Activated CD8-positive, alpha-beta memory T cell treated with anti-CD3 and anti-CD28 coated beads for 1 hour (primary cell): ENCODE results near the gene HIP1.
A peak's percentile ranks its signal among the peaks of the same experiment; 100 is the strongest.
"Not testable (repeated sequence)": the region's sequence is repeated elsewhere in the genome, so short reads cannot be mapped to it uniquely, and the experiment has no call there.

Experiments used
- DNase-seq, 2 donors: peaks; one replicate each; pipeline ENCODE4 v3.0.0-alpha.2; 2020; ENCODE audit warnings: low read depth in 1 of 2; ENCODE audit errors: extremely low read depth in 1 of 2

HIP1 gene

DNA sequence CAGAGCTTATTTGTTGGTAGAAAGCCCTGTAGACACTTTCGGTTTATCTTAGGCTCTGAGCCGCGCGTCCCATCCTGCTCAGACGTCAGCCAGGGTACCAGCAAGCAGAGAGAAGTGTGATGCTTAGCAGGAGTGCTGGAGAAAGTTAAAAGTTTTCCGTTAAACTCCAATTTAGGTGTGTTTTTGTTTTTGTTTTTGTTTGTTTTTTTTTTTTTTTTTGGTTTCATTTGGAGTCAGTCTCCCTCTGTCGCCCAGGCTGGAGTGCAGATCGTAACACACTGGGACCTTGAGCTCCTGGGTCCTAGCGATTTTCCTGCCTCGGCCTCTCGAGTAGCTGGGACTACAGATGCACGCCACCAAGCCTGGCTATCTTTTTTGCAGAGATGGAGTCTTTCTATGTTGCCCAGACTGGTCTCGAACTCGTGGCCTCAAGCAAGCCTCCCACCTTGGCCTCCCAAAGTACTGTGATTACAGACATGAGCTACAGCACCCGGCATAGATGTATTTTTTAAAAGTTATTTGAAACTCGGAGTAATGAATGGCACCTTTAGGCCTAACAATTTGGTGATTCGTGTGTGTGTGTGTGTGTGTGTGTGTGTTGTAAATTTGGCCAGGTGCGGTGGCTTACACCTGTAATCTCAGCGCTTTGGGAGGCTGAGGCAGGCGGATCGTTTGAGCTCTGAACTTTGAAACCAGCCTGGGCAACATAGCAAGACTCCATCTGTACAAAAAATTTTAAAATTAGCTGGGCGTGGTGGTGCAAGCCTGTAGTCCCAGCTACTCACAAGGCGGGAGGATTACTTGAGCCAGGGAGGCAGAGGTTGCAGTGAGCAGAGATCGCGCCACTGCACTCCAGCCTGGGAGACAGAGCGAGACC is 1.3 kb upstream of the HIP1 start:
- no peak for DNase-seq

DNA sequence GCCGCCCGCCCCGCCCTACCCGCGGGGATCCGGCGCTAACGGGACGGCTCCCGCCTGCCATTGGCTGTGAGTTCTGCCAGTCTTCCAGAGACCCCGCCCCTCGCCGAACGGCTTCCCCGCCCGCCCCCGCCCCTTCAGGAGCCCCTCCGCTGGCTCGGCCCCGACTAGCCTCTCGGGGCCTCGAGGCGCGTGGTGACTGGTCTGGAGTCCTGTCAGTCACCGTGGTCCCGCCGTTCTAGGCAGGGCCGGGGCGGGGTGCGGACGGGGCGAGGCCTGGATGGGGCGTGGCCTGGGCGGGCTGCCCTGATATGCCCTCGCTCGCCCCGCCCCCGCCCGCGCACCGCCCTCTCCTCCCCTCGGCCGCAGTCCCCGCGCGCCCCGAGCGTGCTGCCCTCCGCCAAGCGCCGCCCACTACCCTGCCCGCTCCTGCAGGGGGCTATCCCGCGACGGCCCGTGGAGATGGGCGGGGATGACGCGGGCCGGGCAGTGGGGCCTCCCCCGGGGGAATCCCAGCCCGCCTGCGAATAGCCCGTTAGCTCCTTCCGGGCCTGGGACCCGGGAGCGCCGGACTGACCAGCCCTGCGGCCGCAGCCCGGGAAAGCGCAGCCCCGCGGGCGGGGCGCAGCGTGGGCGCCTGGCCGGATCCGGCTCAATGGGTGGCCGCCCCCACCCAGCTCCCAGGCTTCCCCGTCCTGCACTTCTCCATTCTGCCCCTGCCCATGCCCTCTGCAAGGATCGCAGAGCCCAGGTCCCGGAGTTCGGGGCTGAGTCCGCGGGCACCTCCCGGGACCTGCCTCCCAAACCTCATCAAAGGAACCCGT is 444 bp upstream of the HIP1 start:
- peak; percentile 97 to 99 for DNase-seq

DNA sequence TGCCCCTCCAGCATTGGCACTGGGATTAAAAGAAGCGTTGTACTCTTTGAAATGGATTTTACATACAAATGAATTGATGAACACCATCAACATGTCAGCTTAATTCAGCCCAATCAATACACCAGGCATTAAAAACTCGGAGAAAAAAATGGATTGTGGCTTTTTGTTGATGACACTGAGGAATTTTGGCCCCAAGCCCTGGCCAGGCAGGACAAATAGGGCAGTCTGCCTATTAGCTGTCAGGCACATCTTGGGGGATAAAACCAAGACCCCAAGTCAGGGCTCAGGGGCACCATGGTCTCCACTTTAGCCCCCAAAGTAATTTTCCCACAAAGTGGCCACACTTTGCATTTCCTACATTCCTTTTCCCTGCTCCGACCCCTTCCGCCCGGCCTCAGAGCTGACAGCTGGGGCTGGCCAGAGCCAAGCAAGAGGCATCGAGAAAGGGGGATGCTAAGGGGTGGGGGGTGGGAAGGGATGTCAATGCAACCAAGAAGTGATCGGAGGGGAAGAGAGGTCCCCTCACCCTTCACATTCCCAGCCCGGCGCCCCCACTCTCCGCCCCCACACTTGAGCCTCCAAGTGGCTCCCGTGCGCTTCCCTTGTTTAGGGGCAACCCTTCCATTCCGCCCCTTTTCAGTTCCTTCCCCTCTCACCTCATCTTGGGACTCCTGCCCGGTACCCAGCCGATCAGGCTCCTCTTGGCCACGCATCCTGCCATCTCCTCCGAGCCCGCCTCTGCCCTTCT is 711 bp downstream of the HIP1 start:
- DNase-seq, result no peak

DNA sequence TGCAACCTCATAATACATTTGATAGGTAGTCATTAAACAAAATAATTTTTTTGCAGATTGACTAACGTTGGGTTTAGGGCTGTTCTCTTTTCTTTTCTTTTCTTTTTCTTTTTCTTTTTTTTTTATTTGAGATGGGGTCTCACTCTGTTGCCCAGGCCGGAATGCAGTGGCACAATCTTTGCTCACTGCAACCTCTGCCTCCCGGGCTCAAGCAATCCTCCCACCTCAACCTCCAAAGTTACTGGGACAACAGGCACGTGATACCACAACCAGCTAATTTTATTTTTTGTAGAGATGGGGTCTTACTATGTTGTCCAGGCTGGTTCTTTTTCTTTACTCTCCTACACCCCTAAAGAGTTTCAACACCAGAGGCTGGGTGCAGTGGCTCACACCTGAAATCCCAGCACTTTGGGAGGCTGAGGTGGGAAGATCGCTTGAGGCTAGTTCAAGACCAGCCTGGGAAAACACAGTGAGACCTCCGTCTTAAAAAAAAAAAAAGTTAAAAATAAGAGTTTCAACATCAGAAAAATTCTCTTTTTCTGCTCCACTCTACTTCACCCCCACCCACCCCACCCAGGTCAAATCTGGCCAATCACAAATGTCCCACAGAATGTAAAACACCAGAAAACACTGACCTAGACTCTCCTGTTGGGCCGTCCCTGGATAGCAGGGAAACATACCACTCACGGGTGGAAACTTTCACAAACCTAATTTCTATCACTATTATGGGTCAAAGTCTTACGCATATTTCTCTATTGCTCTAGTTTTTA is 3.0 kb downstream of the HIP1 start:
- no peak for DNase-seq

DNA sequence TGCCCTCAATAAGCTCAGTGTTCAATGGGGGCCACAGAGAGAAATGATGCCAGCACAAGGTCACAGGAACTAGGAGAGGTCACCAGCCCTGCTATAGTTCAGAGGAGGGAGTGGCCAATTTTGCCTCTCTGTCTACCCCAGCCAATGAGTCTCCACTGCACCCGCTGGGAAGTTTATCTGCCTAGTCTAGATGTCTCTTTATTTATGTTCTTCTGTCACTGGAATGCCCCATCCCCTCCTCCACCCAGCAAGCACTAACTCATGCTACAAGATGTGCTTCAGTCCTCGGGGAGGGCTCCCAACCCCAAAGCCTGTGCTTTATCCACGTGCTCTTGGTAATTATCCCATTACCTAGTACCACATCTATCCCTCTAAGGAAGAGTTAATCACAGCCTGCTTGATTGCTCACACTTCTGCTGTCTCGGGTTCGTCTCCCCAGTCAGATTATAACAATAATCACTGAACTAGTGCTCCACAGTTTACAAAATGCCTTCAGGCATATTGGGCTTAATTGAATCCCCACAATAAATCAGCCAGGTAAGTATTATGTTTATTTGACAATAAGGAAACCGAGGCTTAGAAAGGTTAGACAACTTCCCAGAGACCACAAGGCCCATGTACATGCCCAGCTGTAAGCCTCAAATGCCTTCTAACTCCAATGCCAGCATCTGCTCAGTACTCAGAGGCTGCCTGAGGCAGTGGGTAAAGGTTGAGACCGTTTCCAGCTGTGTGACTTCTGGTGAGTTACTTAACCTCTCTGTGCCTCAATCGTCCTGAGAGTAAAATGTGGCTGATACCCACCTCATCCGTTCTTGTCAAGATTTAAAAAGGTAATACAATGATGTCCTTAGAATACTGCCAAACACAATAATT is 3.9 kb downstream of the HIP1 start:
- no peak for DNase-seq

DNA sequence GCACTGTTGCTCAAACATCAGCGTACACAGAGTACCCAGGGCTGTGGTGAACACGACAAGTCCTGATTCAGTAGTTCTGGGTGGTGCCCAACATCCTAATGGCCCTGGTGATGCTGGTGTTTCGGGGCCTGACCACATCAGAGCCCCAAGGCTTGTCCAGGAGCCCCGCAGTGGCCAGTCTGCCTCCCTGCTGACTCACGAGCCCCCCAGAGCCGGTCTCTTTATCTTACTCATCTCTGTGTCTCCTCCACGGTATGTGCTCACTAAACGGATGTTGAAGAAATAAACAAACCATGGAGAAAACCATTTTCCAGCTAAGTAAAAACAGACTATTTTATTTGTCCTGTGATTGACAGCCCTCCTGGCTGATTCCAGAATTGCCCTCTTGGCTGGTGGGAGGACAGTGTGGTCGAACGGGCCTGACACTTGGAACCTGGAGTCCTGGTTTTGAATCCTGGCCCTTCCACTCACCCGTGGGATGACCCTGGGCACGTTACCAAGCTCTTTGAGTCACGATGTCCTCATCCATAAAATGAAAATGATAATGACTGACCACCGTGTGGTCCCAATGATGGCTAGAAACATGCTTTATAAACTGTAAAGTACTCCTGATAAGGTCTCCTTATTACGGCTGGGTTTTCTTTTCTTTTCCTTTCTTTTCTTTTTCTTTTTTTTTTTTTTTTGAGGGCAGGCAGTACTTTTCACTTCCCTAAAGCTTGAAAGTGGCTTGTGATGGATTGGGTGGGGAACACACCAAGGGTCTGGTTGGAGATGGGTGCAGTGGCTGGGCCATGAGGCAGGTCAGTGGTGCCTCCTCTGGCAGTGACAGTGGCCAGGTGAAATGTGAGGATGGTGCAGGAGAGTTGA is 5.7 kb downstream of the HIP1 start:
- no peak for DNase-seq

DNA sequence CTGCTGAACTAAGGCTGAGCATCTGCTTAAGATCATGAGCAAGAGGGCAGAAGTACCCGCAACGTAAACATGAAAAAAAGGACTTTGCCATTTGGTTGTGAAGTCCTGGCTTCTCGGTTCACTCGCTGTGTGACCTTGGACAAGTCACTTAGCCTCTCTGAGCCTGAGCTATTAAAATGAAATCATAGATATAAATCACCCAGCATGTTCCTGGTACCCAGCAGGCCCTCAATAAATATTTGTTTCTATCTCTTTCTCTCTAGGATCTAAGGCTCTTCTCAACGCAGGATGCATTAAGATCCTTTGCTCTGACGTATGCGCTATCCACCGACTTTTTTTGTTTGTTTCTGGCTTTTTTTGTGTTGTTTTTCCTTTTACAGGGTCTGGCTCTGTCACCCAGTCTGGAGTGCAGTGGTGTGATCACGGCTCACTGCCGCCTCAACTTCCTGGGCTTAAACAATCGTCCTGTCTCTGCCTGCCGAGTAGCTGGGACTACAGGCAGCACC is 6.7 kb downstream of the HIP1 start:
- no peak for DNase-seq

DNA sequence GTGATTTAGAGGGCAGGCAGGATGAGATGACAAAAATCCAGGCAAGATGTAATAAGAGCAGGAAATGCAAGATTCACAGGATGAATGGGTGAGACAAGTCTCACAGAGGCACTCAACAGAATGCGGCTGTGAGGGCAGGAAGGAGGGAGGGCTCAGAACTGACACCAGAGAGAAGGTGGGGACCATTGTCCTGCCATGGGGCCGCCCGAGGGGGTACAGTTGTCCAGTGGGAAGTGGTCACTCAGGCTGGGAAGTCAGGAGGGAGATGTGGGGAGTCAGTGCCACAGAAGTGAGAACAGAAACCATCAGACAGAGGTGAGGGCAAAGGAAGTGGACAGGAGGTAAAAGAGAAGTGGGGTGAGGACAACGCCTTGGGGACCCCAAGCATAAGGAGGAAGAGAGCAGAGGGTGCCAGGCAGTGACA is 8.9 kb downstream of the HIP1 start:
- no peak for DNase-seq

DNA sequence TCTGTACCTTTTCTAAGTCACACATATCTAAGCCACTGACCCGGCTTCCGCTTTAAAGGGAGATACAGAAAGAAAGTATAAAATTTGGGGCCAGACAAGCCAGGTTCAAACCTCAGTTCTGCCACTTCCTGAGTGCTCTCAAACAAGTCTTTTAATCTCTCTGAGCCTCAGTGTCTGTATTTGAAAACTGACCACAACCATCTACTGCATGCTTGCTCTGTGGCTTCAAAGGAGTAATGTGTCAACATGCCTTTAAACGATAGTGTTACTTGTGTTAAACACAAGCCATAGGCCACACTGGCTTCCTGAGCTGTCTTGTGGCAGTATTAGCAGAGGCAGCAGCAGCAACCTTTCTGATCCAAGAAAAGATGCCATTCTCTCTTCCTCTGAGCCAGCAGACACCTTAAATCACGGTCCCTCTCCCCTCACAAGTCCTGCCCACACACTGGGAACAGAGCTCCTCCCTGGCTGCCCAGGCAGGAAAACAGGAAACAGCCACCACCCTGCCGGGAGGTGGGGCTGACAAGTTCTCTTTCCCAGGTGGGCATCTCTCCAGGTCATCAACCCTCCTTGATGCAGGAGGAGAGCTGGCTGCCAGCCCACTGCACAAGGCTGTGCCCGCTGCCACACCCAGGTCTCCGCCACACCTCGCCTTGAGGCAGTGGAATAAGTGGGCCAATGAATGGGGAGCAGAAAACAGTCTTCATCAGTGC is 10.7 kb downstream of the HIP1 start:
- DNase-seq, result no peak

DNA sequence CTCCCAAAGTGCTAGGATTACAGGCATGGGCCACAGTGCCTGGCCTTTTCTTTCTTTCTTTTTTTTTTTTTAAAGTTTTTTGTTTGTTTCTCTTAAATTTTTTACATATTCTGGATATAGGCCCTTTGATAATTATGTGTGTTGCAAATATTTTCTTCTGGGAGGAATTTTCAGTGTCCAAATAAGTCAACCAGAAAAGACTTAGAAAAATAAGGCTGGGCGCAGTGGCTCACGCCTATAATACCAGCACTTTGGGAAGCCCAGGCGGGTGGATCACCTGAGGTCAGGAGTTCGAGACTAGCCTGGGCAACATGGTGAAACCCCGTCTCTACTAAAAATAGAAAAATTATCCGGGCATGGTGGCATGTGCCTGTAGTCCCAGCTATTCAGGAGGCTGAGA is 11.4 kb downstream of the HIP1 start:
- not testable (repeated sequence) for DNase-seq

DNA sequence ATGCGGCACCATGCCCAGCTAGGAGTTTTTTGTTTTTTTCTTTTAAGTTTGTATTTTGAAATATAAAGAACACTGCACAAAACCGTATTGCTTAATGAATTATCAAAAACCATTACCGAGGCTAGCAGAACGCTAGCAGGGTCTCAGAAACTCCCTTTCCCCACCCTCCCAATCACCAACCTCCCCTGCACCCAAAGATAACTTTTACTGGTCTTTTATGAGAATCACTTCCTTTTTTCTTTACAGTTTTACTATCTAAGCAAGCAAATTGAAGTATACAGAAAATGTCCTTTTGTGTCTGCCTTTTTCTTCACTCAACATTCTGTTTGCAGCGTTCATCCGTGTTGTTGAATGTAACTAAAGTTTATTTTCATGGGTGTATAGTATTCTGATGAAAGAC is 13.4 kb downstream of the HIP1 start:
- no peak for DNase-seq

DNA sequence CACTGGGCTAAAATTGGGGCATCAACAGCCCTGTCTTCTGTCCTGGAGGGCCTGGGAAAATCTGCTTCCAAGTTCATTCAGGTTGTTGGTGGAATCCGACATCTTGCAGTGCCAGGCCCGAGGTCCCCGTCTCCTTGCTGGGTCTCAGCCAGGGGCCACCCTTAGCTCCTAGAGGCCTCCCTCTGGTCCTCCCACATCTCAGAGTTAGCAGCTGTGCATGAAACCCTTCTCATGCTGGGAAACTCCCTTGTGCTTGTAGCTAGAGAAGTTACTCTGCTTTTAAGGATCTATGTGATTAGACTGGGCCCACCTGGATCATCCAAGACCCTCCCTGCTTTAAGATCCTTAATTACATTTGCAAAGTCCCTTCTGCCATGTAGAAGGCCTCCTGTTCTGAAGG is 15.3 kb downstream of the HIP1 start:
- no peak for DNase-seq

DNA sequence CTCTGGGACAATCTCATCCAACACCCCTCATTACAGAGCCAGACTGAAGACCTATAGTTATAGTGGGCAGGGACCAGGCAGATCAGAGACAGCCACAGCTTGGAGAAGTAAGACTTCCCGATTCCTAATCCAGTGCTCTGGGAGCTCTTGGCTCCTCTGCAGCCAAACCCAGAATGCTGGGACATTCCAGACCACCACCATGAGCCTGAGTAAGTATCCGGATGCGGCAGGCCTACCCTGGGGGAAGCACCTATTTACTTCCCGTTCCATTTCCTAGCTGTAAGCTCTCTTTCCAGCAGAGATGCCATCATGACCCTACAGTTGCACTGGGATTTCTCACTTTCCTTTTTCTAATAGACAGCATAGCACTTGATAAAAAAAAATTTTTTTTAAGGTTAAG is 16.4 kb downstream of the HIP1 start:
- no peak for DNase-seq

DNA sequence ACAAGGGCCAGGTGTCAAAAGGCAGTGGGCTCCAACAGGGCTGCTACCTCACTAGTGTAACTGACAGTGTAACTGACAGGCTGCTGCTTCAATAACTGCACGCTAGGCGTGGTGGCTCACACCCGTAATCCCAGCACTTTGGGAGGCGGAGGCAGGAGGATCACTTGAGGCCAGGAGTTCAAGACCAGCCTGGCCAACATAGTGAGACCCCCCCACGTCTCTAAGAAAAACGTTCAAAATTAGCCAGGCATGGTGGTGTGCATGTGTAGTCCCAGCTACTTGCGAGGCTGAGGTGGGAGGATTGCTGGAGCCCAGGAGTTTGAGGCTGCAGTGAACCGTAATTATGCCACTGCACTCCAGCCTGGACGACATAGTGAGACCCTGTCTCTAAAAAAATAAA is 16.8 kb downstream of the HIP1 start:
- DNase-seq, result not testable (repeated sequence)

DNA sequence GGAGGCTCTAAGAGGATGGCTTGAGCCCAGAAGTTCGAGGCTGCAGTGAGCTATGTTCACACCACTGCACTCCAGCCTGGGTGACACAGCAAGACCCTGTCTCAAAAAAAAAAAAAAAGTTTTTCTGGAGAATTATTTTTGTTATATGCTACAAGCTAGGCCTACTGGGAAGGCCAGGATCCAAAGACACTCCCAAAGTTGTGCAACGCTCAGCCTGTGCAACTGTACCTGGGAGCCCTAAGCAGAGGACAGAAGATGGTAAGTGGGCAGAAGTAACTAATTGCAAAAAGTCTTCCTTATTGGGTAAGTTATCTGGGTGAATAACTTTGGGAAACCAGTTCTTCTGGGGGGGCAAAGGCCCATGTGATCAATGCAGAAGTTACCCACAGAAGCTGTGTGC is 17.3 kb downstream of the HIP1 start:
- DNase-seq, result no peak

DNA sequence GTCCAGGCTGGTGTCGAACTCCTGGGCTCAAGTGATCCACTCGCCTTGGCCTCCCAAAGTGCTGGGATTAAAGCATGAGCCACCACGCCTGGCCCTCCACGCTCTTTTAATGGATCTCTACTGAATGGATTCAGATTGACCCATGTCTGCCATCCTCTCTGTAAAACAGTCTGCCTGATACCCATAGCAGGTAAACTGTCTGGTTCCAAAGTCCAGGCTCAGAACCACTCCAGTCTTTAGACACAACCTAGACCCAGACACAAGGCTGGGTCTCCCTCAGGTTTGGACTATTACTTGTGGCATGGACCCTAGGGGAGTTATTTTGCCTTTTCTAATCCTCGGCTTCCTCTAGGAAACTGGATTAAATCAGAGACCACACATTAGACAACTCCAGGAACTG is 19.1 kb downstream of the HIP1 start:
- no peak for DNase-seq

DNA sequence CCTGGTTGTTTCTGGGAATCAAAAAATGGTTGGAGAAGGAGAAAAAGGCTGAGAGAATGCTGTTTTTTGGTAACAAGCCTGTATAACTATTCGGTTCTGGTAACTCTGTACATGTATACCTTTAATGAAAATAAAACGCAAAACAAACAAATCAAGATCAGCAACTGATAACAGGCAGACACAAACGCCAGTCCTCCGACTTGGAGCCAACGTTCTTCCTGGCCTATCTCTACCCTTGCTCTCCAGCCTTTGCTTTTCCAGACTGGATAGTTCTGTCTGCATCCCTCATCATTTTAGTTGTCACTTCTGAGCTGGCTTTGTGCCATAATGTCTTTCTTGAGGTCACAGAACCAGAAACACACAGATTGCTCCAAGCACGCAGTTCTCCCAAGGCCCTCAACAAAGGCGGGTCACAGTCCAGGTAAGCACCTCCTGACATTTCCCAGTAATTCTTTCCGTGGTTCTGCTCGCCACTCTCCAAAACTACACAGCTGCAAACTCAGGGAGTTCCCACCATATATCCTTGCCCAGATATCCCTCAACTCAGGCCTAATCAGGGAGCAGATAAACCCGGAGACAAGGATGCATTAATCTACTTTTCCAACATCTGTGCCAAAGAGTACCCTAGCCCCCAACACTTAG is 20.2 kb downstream of the HIP1 start:
- no peak for DNase-seq
